GM12891 (cell line): ENCODE measurements around the gene SNRPD1. TPM values are rescaled to one million over a fixed set of nuclear protein-coding genes. Genes with fewer than 3 reads are reported as not detected.
A peak's percentile ranks its signal among the peaks of the same experiment; 100 is the strongest.
"Not testable (repeated sequence)": the region's sequence is repeated elsewhere in the genome, so short reads cannot be mapped to it uniquely, and the experiment has no call there.

Experiments used
- DNase-seq: peaks from one replicate; pipeline ENCODE4 v3.0.0; 2011; ENCODE audit warnings: low spot score; ENCODE audit not compliant: insufficient read length
- FAIRE-seq: peaks from 2 replicates; lab custom pipeline; 2011; peaks lifted over from hg19 to GRCh38; lab: Jason Lieb, UNC
- PAX5 ChIP-seq: IDR thresholded peaks from 2 replicates; pipeline ENCODE4 v1.6.1; 2011; ENCODE audit warnings: low read length, moderate library complexity, mild to moderate bottlenecking; ENCODE audit not compliant: insufficient read depth, severe bottlenecking
- POLR2A ChIP-seq: IDR thresholded peaks from 2 replicates; pipeline ENCODE4 v1.6.1; 2011; ENCODE audit warnings: low read depth, low read length, control low read depth
- POLR2AphosphoS5 ChIP-seq: IDR thresholded peaks from 2 replicates; pipeline ENCODE4 v1.6.1; 2011; ENCODE audit warnings: low read depth, low read length, control low read depth
- POU2F2 ChIP-seq: IDR thresholded peaks from 2 replicates; pipeline ENCODE4 v1.6.1; 2011; ENCODE audit warnings: low read depth, mild to moderate bottlenecking, control low read depth, low read length, moderate library complexity
- SPI1 ChIP-seq: IDR thresholded peaks from 2 replicates; pipeline ENCODE4 v1.6.1; 2011; ENCODE audit warnings: low read depth, low read length, control low read depth
- TAF1 ChIP-seq: IDR thresholded peaks from 2 replicates; pipeline ENCODE4 v1.6.1; 2011; ENCODE audit warnings: low read depth, low read length, control low read depth
- polyA plus RNA-seq: library from polyadenylated mRNA; unstranded; fragments of >200 nt; gene quantifications from one replicate; pipeline ENCODE4 v1.2.1, GENCODE V29; 2012; ENCODE audit warnings: low read depth, missing spikeins, inconsistent platforms; ENCODE audit not compliant: missing spikeins

Gene SNRPD1
- polyA plus RNA-seq: 112 TPM

DNA sequence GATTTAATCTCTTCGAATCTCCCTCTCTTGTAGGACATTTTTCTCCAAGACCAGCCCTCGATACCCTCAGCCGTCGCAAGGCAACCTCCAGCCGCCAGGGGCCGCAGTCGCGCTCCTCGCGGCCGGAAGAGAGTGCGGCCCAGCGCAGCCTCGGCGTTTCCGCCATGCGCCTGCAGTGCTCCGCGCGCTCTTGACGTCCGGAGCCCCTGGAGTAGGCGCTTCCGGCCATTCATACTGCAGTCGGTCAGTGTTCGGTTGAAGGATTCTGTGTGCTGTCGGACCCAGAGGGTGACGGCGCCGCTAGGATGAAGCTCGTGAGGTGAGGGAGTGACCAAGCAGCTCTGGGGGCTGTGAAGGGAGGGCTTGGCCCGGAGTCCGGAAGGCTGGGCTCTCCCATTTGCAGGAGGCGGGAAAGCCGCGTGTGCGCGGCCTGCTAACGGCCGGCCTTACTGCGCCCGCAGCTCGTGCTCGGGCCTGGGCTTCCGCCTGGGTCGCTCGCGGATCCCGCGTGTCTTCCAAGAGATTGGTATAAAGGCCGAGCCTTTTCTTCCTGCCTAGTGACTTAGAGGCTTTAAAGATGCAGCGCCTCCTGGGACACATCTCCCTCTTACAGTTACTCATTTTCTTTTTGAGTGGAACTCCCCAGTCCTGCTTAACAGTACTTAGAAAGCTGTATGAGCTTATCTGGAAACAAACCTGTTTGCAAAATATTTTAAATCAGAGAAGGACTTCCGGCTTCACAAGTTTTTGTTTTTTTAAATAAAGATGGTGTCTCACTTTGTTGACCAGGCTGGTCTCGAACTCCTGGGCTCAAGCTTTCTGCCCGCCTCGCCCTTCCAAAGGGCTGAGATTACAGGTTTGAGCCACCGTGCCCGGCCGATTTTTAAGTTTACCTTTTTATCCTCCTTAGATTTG is at the start of gene SNRPD1:
SNRPD1 (plus strand) TSS at position 190 of the 915 bp plus-strand sequence; CDS start at position 306, 116 bp downstream.
- FAIRE-seq (peak; percentile 93), DNase-seq (peak; percentile 88)
- TF ChIP-seq POLR2AphosphoS5: peak; percentile 97
- TF ChIP-seq TAF1: peak; percentile 96
- TF ChIP-seq SPI1: no peak
- TF ChIP-seq POU2F2: peak; percentile 74
- peak; percentile 96 for TF ChIP-seq POLR2A
- TF ChIP-seq PAX5: no peak

DNA sequence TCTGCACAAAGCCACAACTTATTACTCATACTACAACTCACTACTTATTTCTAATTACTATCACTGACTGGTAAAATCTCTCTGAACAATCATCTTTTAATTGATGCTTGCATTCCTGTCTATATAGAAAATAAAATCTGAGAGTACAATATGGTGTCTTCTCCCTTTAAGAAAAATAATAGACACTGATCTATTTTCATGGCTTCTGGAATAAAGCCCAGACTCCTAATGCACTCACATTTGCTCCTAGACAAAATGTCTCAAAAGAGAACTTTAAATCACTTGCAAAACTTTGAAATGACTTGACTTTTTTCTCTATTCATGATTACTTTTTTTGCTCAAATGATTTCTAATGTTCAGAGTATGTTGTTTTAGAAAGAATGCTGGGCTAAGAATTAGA is 40.3 kb upstream of the SNRPD1 start:
- FAIRE-seq (no peak), DNase-seq (no peak)
- TF ChIP-seq SPI1 (no peak), TAF1 (no peak), PAX5 (no peak), POU2F2 (no peak), POLR2A (no peak), POLR2AphosphoS5 (no peak)

DNA sequence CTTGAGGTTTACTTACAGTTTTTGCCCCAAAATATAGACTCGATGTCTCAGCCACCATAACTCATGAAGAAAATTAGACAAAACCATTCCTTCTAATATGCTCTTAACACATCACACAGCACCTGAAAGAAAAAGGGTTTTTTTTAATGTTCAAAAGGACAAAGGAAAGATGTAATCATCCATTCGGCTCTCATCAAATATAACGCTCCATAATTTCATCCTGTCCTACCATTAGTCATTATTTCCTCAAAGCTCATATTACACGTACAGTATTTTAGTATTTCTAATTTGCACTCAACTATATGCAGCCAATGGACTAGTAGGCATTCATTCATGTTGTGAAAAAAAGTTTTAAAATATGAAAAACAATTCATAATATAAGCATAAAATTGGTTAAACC is 36.5 kb upstream of the SNRPD1 start:
- TF ChIP-seq POLR2A (no peak), POU2F2 (no peak), PAX5 (no peak), TAF1 (no peak), SPI1 (no peak), POLR2AphosphoS5 (no peak)
- FAIRE-seq: no peak
- DNase-seq: no peak

DNA sequence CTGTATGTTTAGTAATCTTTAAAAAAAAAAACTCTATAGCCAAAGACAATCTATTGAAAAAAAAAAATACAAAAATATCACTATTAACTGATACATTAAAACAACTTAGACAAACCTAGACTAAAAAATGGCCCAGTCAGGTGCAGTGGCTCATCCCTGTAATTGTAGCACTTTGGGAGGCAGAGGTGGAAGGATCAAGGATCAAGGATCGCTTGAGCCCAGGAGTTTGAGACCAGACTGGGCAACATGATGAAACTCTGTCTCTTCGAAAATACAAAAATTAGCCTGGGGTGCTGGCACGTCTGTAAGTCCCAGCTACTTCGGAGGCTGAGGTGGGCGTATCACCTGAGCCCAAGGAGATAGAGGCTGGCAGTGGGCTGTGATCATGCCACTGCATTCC is 27.7 kb upstream of the SNRPD1 start:
- no peak for TF ChIP-seq SPI1
- TF ChIP-seq POLR2A: no peak
- no peak for TF ChIP-seq POU2F2
- no peak for TF ChIP-seq TAF1
- no peak for TF ChIP-seq PAX5
- TF ChIP-seq POLR2AphosphoS5: no peak
- no peak for DNase-seq
- FAIRE-seq: no peak

DNA sequence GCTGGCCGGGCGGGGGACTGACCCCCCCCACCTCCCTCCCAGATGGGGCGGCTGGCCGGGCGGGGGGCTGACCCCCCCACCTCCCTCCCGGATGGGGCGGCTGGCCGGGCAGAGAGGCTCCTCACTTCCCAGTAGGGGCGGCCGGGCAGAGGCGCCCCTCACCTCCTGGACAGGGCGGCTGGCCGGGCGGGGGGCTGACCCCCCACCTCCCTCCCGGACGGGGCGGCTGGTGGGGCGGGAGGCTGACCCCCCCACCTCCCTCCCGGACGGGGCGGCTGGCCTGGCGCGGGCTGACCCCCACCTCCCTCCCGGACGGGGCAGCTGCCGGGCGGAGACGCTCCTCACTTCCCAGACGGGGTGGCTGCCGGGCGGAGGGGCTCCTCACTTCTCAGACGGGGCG is 19.8 kb upstream of the SNRPD1 start:
- not testable (repeated sequence) for FAIRE-seq, DNase-seq

DNA sequence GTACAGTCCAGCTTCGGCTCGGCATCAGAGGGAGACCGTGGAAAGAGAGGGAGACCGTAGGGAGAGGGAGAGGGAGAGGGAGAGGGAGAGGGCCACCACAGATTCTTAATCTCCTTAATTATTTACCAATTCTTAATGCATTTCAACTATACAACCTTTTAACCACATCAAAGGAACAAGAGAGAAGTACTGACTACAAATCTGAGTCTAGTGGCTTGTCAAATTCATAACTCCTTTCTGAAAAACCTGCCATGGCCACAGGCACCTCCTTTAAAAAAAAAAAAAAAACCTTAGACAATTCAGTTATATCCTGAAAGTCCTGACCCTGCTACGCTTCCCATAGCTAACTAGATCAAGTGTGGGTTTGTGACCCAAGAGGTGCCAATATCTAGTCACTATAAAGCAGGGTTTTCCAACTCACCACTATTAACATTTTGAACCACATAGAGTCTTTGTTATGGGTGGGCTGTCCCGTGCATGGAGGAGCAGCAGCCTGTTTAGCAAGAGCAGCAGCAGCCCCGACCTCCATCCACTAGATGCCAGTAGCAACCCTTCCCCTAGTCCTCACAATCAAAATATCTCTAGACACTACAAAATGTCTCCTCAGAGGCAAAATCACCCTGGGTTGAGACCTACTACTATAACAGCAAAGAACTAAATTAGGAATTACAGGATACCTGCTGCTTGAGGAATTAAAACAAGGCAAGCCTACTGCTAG is 18.4 kb upstream of the SNRPD1 start:
- DNase-seq: no peak
- FAIRE-seq: no peak
- TF ChIP-seq POLR2AphosphoS5: no peak
- TF ChIP-seq POU2F2: no peak
- TF ChIP-seq SPI1: no peak
- TF ChIP-seq POLR2A: no peak
- no peak for TF ChIP-seq TAF1
- TF ChIP-seq PAX5: no peak

DNA sequence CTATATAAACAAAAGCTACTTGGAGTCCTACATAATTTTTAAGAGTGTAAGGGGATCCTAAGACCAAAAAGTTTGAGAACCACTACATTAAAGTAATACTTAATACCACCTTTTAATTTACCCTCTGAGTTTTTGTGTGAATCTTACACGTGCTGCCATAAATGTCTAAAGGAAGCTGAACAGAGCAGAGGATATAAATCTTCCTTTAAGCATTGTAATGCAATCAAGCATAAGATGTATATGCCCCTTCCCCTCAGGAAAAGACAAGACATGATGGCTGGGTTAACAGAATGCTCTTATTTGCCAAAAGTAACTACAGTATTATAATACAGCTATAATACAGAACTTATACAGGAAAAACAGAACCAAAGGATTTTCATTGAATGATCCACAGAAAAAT is 14.5 kb upstream of the SNRPD1 start:
- no peak for FAIRE-seq
- DNase-seq: no peak
- TF ChIP-seq POLR2AphosphoS5 (no peak), PAX5 (no peak)

DNA sequence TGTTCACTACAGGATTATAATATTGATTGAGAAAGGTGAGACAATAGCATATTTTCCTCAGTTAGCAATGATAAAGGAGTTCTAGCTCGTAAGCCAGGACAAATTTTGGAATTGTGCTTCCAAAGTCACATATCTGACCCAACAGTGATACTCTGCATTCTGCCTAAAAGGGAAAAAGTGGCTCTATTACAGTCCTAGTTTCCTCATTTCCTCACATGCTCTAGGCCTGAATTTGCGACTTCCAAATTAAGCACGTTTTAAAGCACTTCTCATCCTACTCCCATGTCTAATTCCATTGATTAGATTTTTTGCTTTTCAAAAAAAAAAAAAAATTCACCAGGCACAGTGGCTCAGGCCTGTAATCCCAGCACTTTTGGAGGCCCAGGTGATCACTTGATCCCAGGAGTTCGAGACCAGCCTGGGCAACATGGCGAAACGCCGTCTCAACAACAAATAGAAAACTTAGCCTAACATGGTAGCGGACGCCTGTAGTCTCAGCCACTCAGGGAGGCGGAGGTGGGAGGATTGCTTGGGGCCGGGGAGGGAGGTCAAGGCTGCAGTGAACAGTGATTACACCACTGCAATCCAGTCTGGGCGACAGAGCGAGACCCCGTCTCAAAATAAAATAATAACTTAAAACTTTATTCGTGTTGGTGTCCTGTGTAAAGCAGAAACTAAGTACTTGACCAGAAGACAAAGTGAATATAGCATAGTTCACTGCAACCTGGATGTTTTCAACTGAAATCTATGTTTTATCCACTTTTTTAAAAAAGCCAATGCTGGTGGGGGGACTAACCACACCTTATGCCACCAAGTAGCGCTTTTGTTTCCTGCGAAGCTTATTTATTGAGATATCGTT is 13.2 kb upstream of the SNRPD1 start:
- no peak for FAIRE-seq
- DNase-seq: no peak
- TF ChIP-seq PAX5: no peak
- TF ChIP-seq POLR2A: no peak
- TF ChIP-seq SPI1: no peak
- no peak for TF ChIP-seq TAF1
- TF ChIP-seq POLR2AphosphoS5: no peak
- no peak for TF ChIP-seq POU2F2

DNA sequence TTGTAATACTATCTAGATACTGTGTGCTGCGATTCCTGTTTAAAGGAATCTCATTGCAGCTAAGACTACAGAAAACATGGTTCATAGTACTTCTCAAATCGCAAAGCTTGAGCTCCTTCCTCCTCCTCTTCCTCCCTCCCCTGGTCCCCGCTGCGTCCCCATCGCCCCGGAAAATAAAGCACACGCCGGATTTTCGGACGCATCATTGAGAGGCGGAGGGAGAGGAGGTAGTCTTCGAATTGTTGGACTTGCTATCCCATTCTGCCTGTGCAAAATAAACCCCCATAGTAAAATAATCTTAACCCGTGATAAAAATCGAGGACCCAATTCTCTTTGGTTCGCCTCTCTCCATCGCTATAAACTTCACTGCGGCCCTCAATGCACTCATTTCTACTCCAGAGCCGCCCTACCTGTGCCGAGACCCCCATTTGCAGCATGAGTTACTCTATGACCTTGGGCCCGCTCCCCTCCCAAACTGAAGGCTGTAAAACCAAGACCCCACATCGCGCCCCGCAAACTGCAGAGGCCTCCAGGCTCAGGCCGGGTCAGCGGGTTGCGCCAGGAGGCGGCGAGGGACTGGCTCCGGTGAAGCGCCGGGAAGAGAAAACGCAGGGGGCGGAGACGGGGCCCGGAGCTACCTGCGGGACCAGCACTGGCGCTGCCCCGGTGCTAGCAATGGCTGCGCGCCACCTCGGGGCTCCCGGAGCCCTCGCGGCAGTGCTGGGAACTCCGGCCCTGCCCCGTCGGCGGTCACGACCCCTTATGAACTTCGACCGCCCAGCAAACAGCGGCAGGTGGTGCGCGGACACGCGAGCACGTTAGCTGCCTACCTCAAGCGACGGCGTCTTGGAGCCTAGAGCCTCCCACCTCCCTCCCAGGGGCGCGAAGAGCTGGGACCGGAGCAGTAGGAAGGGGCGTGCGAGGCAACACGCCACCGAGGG is 12.3 kb upstream of the SNRPD1 start:
- FAIRE-seq (peak; percentile 58), DNase-seq (peak; percentile 61)
- TF ChIP-seq POU2F2 (no peak), POLR2AphosphoS5 (no peak), SPI1 (no peak)
